ENCODE data around the gene MSTO1.
"Not testable (repeated sequence)": the region's sequence is repeated elsewhere in the genome, so short reads cannot be mapped to it uniquely, and the experiment has no call there.

The MSTO1 gene

DNA sequence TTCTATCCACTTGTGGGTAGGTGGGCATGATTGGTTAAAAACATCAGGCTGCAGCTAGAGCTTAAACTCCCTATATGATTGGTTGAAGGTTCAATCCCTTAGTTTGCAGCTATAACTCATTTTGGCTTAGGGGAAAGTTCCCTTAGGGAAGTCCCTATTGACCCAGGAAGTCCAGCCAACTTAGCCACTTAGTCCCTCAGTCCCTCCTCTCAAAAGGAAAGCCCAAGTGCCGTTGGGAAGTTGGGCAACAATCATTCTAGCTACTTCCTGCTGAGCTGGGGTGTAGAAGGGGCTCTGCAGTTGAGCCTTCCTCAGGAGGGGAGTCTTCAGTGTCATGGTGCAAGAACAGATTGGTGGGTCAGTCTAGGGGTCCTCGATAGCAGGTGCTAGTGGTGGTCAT lies 12.2 kb downstream of the MSTO1 start:
- DNase-seq: no peak

GRCh38 chr1:155623357-155623756 lies 13.3 kb downstream of the MSTO1 start:
- no peak for DNase-seq

DNA sequence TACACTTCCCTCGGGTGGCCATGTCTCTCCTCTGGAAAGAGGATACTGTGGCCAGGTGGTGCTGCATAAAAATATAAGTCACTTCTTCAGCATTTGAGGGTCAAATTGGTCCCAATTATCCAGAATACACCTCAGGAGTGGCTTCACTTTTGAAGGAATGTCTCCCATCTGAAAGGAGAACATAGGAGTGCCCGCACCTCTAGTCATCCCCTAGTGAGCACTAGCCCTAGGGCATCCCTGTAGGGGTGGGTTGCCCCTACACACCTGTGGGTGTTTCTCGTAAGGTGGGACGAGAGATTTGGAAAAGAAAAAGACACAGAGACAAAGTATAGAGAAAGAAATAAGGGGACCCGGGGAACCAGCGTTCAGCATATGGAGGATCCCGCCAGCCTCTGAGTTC lies 16.4 kb downstream of the MSTO1 start:
- not testable (repeated sequence) for DNase-seq

GRCh38 chr1:155636397-155637153 lies 26.6 kb downstream of the MSTO1 start:
- no peak for DNase-seq

DNA sequence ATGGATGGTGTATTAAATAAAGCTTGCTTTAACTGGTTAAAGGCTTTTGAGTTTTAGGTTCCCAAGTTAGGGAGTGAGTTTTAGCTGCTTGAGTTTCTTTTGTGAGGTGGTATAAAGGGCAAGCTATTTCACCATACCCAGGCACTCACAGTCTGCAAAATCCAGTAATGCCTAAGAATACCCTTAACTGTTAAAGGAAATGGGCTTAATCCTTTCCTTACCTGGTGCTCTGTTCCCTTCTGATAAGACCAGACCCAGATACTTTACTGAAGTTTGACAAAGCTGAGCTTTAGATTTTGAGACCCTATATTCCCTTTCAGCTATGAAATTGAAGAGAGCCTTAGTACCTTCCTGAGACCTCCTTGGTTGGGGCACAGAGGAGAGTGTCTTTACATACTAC lies 30.3 kb downstream of the MSTO1 start:
- DNase-seq: no peak

DNA sequence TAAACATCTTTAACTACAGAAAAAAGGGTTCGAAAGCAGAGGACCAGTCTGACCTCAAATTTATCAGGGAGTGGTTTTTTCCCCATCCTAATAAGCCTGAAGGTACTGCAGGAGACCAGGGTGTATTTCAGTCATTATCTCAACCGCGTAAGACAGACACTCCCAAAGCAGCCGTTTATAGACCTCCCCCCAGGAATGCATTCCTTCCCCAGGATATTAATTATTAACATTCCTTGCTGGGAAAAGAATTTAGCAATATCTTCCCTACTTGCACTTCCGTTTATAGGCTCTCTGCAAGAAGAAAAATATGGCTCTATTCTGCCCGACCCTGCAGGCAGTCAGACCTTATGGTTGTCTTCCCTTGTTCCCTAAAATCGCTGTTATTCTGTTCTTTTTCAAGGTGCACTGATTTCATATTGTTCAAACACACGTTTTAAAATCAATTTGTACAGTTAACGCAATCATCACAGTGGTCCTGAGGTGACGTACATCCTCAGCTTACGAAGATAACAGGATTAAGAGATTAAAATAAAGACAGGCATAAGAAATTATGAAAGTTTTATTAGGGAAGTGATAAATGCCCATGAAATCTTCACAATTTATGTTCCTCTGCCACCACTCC lies 32.7 kb downstream of the MSTO1 start:
- DNase-seq: not testable (repeated sequence)

- DNase-seq: no peak
Observed at GRCh38 chr1:155643230-155643629, 33.2 kb downstream of the MSTO1 start.

GRCh38 chr1:155645034-155645598 lies 35.1 kb downstream of the MSTO1 start:
- no peak for DNase-seq

GRCh38 chr1:155645648-155646047 lies 35.6 kb downstream of the MSTO1 start:
- no peak for DNase-seq

- no peak for DNase-seq
Observed at GRCh38 chr1:155646307-155646706, 36.3 kb downstream of the MSTO1 start.

DNA sequence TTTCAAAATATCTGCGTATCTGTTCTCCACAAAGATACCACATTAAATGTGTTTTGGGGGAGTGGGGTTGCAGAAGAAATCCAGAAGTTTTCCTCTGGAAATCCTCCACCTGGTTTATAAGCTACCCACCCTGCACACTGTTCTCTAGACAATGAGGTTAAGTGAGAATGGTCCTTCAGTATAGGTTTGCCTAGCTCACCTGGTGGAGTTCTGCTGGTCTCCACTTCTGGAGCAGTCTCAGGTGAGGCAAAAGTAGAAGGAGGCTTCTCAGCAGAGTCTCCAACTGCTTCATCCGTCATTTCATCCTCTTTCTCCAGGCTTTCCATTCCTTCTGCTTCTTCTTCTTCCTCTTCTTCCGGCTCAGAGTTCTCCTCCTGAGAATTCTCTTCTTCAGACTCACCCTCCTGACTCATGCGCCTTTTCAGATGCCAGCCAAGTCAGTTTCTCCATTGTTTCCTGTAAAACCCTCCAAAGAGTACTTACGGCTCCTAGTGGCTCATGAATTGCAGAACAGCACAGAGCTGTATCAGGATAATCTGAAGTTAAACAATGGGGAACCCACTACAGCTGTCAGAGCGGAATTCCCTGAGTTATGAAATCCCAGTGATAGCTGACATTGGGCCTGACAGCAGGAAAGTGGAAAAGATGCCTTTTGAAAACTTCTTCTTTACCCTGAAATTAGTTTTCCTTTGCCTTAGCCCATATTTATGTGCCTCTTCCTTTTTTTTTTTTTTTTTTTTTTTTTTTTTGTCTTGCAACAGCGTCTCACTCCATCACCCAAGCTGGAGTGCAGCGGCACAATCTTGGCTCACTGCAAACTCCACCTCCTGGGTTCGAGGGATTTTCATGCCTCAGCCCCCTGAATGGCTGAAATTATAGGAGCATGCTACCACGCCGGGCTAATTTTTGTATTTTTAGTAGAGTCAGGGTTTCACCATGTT lies 38.5 kb downstream of the MSTO1 start:
- no peak for DNase-seq

DNA sequence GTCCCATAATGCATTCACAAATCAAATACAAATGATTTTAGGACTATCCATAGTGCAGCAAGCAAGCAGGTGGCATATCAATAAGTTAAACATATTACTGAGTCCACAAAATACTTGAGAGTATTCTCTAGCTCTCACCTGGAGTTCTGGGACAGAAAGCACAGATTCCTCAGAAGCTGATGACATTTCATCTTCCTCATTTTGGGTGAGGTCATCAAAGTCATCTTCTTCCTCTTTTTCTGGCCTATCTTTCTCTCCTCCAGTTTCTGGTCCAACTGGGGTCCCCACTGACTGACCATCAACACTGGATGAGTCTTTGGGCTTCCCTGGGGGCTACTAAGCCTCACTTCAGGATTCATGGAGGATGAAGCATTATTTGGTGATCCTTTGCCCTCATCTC lies 39.7 kb downstream of the MSTO1 start:
- DNase-seq: no peak

DNA sequence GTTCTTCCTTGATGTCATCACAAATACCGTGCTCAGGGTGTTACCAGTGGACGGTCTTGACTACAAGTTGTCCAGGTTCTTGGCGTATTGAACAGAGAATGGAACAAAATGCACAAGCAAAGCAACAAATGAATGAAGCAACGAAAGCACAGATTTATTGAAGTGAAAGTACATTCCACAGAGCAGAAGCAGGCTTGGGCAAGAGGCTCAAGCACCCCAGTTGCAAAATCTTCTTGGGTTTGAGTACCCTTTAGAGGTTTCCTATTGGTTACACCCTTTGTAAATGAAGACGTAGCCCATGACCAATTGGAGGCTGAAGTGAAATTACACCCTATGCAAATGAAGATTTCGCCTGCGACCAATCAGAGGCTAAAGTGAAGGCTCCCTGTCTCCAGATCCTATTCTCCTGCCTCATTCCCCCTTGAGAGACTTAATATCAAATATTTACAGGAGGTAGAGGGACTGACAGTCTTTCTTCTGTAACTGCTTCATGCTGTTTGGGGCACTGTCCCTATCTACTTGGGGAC lies 40.3 kb downstream of the MSTO1 start:
- no peak for DNase-seq

- no peak for DNase-seq
Observed at GRCh38 chr1:155651861-155652661, 42.0 kb downstream of the MSTO1 start.

GRCh38 chr1:155652951-155653350 lies 42.9 kb downstream of the MSTO1 start:
- no peak for DNase-seq

DNA sequence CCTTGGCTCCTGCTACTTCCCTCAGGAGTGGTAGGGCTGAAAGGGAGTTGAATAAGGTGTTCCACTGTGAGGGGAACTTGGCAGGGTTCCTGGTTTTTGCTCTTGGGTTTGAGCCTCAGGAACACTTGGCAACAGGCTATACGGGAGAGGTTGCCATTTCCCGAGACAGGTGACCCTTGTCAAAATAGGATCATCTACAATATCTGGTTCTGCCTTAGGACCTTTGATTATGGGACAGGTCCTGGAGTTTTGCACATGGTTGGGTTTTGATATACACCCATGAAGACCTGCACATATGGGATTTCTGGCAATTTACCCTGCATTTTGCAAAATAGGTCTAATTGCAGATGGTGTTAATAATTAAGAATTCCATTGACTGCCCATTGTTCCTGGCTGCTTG lies 47.4 kb downstream of the MSTO1 start:
- no peak for DNase-seq

- DNase-seq: not testable (repeated sequence)
Observed at GRCh38 chr1:155661239-155661638, 51.2 kb downstream of the MSTO1 start.
